Measurements from ENCODE around the gene AURKAIP1. TPM values are rescaled to one million over a fixed set of nuclear protein-coding genes. Genes with fewer than 3 reads are reported as not detected.
"Not testable (repeated sequence)": the region's sequence is repeated elsewhere in the genome, so short reads cannot be mapped to it uniquely, and the experiment has no call there.

Gene AURKAIP1
- 141 and 178 TPM in 2 replicates for polyA plus RNA-seq (2014; cell fraction: cytosol; rRNA removed)
- 162 and 257 TPM in 2 replicates for polyA plus RNA-seq (2014; cell fraction: nucleus; rRNA removed)

- DNase-seq (ENCODE audit: low spot score): peak; percentile 99
These were observed at the start of gene AURKAIP1 for GRCh38 chr1:1374929-1375662. Gene AURKAIP1 (minus strand): TSS chr1:1375207. CDS start chr1:1374756, 451 bp downstream.

- DNase-seq (ENCODE audit: low spot score): no peak
These were observed 49.7 kb upstream of the AURKAIP1 start for GRCh38 chr1:1424707-1425106.

GRCh38 chr1:1423245-1423597 is 48.2 kb upstream of the AURKAIP1 start:
- no peak for DNase-seq (ENCODE audit: low spot score)

GRCh38 chr1:1422465-1423244 is 47.6 kb upstream of the AURKAIP1 start:
- no peak for DNase-seq (ENCODE audit: low spot score)

GRCh38 chr1:1421907-1422464 is 47.0 kb upstream of the AURKAIP1 start:
- DNase-seq (ENCODE audit: low spot score): no peak

- DNase-seq (ENCODE audit: low spot score): no peak
These were observed 46.3 kb upstream of the AURKAIP1 start, which contains the start of gene ANKRD65 for GRCh38 chr1:1421147-1421906. Gene ANKRD65 (minus strand): TSS chr1:1421276. CDS start chr1:1421005, 271 bp downstream.

GRCh38 chr1:1420654-1421141 is 45.7 kb upstream of the AURKAIP1 start:
- DNase-seq (ENCODE audit: low spot score): no peak

GRCh38 chr1:1419813-1420653 is 45.0 kb upstream of the AURKAIP1 start:
- no peak for DNase-seq (ENCODE audit: low spot score)

- DNase-seq (ENCODE audit: low spot score): no peak
These were observed 44.4 kb upstream of the AURKAIP1 start for GRCh38 chr1:1419363-1419812.

GRCh38 chr1:1418464-1419362 is 43.7 kb upstream of the AURKAIP1 start:
- DNase-seq (ENCODE audit: low spot score): no peak

GRCh38 chr1:1417825-1418463 is 42.9 kb upstream of the AURKAIP1 start:
- not testable (repeated sequence) for DNase-seq (ENCODE audit: low spot score)

GRCh38 chr1:1417396-1417795 is 42.4 kb upstream of the AURKAIP1 start:
- not testable (repeated sequence) for DNase-seq (ENCODE audit: low spot score)

- no peak for DNase-seq (ENCODE audit: low spot score)
These were observed 40.7 kb upstream of the AURKAIP1 start for GRCh38 chr1:1415751-1416150.

GRCh38 chr1:1412311-1412902 is 37.4 kb upstream of the AURKAIP1 start:
- not testable (repeated sequence) for DNase-seq (ENCODE audit: low spot score)

GRCh38 chr1:1411626-1412025 is 36.6 kb upstream of the AURKAIP1 start:
- DNase-seq (ENCODE audit: low spot score): no peak

- DNase-seq (ENCODE audit: low spot score): not testable (repeated sequence)
These were observed 35.2 kb upstream of the AURKAIP1 start for GRCh38 chr1:1410238-1410637.

- DNase-seq (ENCODE audit: low spot score): no peak
These were observed 32.8 kb upstream of the AURKAIP1 start for GRCh38 chr1:1407636-1408318.
